Measurements from ENCODE around the gene DCAF11.

DCAF11 gene

DNA sequence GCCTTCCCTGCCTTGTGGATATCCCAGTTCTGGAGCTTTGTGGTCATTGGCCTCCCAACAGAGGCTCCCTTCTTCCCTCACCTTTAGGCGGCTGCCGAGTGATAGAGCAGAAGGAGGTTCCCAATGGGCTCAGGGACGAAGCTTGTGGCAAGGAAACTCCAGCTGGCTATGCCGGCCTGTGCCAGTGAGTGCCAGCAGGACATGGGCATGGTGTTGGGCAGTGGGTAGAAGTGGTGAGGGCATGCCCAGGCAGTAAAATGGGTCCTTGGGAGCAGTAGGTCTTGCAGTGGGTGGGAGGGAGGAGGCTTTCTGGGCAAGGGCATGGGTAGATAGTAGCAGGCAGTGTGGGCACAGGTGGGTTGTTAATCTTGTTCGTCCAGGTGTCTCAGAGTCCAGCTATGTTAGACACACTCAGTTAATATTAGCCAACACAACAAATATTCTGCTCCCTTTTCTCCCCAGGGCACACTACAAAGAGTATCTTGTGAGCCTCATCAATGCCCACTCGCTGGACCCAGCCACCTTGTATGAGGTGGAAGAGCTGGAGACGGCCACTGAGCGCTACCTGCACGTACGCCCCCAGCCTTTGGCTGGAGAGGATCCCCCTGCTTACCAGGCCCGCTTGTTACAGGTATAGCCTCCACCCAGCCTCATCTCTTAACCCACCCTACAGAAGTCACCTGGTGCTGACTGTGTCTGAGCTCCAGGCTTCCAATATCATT, 45.4 kb downstream of the DCAF11 start:
- no peak overlapping the region for H3K4me3 ChIP-seq (ENCODE audit: control insufficient read depth, low read depth, low read length)
- TF ChIP-seq, protein P1, sequence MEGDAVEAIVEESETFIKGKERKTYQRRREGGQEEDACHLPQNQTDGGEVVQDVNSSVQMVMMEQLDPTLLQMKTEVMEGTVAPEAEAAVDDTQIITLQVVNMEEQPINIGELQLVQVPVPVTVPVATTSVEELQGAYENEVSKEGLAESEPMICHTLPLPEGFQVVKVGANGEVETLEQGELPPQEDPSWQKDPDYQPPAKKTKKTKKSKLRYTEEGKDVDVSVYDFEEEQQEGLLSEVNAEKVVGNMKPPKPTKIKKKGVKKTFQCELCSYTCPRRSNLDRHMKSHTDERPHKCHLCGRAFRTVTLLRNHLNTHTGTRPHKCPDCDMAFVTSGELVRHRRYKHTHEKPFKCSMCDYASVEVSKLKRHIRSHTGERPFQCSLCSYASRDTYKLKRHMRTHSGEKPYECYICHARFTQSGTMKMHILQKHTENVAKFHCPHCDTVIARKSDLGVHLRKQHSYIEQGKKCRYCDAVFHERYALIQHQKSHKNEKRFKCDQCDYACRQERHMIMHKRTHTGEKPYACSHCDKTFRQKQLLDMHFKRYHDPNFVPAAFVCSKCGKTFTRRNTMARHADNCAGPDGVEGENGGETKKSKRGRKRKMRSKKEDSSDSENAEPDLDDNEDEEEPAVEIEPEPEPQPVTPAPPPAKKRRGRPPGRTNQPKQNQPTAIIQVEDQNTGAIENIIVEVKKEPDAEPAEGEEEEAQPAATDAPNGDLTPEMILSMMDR (conservative IDR thresholded peaks at IDR 0.05; ENCODE audit: control insufficient read depth, insufficient read depth, low read depth, low read length), result no peak
- no peak for DNase-seq (ENCODE audit: low read depth)

DNA sequence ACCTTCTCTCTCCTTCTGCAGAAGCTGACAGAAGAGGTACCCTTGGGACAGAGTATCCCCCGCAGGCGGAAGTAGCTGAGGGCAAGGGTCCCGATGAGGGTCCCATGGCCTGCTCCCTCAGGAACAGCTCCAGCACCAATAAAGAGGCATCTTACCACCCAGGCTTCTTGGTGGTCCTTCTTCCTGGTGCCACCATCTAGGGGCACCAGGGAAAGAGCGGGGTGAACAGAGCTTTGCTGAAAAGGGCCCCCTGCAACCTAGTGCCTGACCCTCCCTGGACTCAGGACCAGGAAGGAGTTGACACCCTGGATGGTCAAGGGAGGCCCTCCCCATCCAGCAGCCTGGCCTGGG, 45.9 kb downstream of the DCAF11 start:
- H3K4me3 ChIP-seq (ENCODE audit: control insufficient read depth, low read depth, low read length), result no peak overlapping the region
- TF ChIP-seq, protein P1 (conservative IDR thresholded peaks at IDR 0.05; ENCODE audit: control insufficient read depth, insufficient read depth, low read depth, low read length), result no peak
- no peak for DNase-seq (ENCODE audit: low read depth)

DNA sequence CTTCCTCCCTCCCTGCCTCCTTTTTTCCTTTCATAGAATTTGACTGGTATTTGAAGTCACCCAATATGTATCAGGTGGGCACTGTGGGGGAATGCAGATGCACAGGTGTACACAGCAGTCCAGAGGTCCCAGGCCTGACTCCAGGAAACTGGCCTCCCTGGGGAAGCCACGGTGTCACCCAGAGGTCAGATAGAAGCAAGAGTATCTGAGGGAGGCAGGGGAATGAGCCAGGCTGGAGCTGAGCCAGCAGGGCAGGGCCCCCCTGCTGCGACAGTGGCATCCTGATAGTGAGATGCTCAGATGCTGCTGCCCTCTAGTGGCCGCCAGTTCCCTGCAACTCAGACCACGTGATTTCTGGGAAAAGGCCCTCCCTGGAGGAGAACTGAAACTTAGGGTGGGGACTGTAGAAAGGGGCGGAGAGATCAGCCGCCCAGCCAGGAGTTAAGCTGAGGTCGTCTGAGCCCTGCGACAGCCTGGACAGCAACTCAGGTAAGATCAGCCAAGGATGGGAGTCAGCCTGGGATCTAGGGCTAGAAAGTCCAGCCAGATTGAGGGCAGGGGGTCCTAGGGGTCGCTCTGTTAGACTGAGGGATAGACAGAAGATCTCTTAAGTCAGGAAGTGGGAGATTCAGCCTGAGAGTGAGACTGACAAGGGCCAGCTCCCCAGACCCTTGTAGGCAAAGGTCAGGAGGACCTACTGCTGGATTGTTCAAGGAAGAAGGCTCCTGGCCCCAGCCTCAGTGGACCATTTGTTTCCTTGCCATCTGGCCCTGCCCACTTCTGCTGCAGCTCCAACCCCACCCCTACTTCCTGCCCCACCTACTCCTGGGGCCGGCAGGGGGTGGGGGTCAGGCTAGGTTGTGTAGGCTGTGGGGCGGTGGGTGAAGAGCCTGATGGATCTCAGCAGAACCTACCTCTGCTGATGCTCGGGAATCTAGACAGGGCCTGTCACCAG, 46.5 kb downstream of the DCAF11 start, which contains the start of gene IRF9:
IRF9 (plus strand) TSS at position 416 of the 955 bp plus-strand sequence. CDS start 880 bp downstream, outside the sequence.
- DNase-seq (ENCODE audit: low read depth), result peak; percentile 93
- H3K4me3 ChIP-seq (ENCODE audit: control insufficient read depth, low read depth, low read length), result peak within 1 kb of the TSS; percentile 84
- TF ChIP-seq, protein P1 (conservative IDR thresholded peaks at IDR 0.05; ENCODE audit: control insufficient read depth, insufficient read depth, low read depth, low read length), result peak; percentile 88

DNA sequence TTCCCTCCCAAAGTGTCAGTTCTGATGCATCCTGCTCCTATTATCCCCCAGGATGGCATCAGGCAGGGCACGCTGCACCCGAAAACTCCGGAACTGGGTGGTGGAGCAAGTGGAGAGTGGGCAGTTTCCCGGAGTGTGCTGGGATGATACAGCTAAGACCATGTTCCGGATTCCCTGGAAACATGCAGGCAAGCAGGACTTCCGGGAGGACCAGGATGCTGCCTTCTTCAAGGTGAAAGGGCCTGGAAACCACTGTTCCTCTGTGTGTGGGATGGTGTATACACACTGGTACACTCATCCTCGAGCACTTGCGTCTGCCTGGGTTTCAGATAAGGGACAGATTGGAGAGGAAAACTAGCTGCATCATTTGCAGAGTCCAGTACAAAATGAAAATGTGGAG, 47.5 kb downstream of the DCAF11 start:
- TF ChIP-seq, protein P1 (conservative IDR thresholded peaks at IDR 0.05; ENCODE audit: control insufficient read depth, insufficient read depth, low read depth, low read length), result no peak
- peak overlapping the region; percentile 84 for H3K4me3 ChIP-seq (ENCODE audit: control insufficient read depth, low read depth, low read length)
- DNase-seq (ENCODE audit: low read depth), result peak; percentile 48

DNA sequence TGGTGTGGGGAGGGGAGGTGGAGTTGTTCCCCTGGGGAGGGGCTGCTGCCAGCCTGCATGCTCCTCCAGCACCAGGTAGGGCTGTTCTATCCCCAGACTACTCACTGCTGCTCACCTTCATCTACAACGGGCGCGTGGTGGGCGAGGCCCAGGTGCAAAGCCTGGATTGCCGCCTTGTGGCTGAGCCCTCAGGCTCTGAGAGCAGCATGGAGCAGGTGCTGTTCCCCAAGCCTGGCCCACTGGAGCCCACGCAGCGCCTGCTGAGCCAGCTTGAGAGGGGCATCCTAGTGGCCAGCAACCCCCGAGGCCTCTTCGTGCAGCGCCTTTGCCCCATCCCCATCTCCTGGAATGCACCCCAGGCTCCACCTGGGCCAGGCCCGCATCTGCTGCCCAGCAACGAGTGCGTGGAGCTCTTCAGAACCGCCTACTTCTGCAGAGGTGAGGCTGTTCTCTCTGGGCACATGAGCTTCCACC, 50.0 kb downstream of the DCAF11 start:
- TF ChIP-seq, protein P1 (conservative IDR thresholded peaks at IDR 0.05; ENCODE audit: control insufficient read depth, insufficient read depth, low read depth, low read length), result no peak
- DNase-seq (ENCODE audit: low read depth), result no peak
- no peak overlapping the region for H3K4me3 ChIP-seq (ENCODE audit: control insufficient read depth, low read depth, low read length)

DNA sequence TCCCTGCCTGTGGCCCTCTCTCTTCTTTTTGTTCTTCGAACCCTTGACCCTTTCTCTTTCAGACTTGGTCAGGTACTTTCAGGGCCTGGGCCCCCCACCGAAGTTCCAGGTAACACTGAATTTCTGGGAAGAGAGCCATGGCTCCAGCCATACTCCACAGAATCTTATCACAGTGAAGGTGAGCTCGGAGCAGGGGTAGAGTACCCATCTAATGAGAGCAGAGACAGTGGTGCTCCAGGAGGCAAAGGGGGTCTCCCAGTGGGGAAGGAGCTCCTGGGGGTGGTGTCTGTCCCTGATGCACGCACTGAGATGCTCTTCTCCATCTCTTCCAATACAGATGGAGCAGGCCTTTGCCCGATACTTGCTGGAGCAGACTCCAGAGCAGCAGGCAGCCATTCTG, 51.2 kb downstream of the DCAF11 start:
- no peak for DNase-seq (ENCODE audit: low read depth)
- H3K4me3 ChIP-seq (ENCODE audit: control insufficient read depth, low read depth, low read length), result no peak overlapping the region
- TF ChIP-seq, protein P1 (conservative IDR thresholded peaks at IDR 0.05; ENCODE audit: control insufficient read depth, insufficient read depth, low read depth, low read length), result no peak

Measured in fibroblast of mammary gland (primary cell).